WTC11 (cell line): ENCODE data around the gene EEFSEC. TPM values are rescaled to one million over a fixed set of nuclear protein-coding genes. Genes with fewer than 3 reads are reported as not detected.

Experiments used
- ATAC-seq: fragments of 200-7000 bp; cut with Tn5 transposase; 2 replicates; pipeline ENCODE4 v1.10.0; 2021; ENCODE audit warnings: mild to moderate bottlenecking, moderate library complexity
- CTCF ChIA-PET: fragments of 300-600 bp; sonication (Branson Sonifier 250); formaldehyde crosslinking; loops from one replicate; lab custom pipeline; 2021; ENCODE audit warnings: antibody characterized with exemption; lab: Charles Lee
- POLR2A ChIA-PET: fragments of 350-600 bp; sonication (Branson Sonifier 250); formaldehyde crosslinking; loops from one replicate; lab custom pipeline; 2021; ENCODE audit warnings: antibody characterized with exemption; lab: Charles Lee
- DNase-seq: peaks from one replicate; pipeline ENCODE4 v3.0.0; 2021; ENCODE audit warnings: low spot score
- H3K27ac Mint-ChIP-seq: 2 replicates; pipeline ENCODE4 v1.8.0; 2021; ENCODE audit warnings: mixed read lengths
- H3K27me3 Mint-ChIP-seq: 2 replicates; pipeline ENCODE4 v1.8.0; 2021; ENCODE audit warnings: low read depth, mild to moderate bottlenecking, moderate library complexity, mixed read lengths
- H3K36me3 Mint-ChIP-seq: 2 replicates; pipeline ENCODE4 v1.8.0; 2021; ENCODE audit warnings: mixed read lengths
- H3K4me1 Mint-ChIP-seq: 2 replicates; pipeline ENCODE4 v1.8.0; 2022; ENCODE audit warnings: mixed read lengths
- H3K4me3 Mint-ChIP-seq: 2 replicates; pipeline ENCODE4 v1.8.0; 2021; ENCODE audit warnings: mild to moderate bottlenecking, moderate library complexity, mixed read lengths
- H3K9me3 Mint-ChIP-seq: 2 replicates; pipeline ENCODE4 v1.8.0; 2021; ENCODE audit warnings: mixed read lengths
- CBFB ChIP-seq: sonication (generic); formaldehyde crosslinking; IDR thresholded peaks from 2 replicates; pipeline ENCODE4 v1.8.1; 2022; ENCODE audit warnings: mild to moderate bottlenecking, low read depth, missing genetic modification reagents
- ESRRA ChIP-seq: sonication (generic); formaldehyde crosslinking; IDR thresholded peaks from 2 replicates; pipeline ENCODE4 v1.8.1; 2022; ENCODE audit warnings: mild to moderate bottlenecking, missing genetic modification reagents, borderline replicate concordance
- GTF2I ChIP-seq: fragments of 250-450 bp; sonication (Bioruptor Pico); conservative IDR thresholded peaks from 2 replicates; pipeline ENCODE4 v1.4.0; 2021; ENCODE audit warnings: mild to moderate bottlenecking
- KAT7 ChIP-seq: sonication (generic); formaldehyde crosslinking; IDR thresholded peaks from 2 replicates; pipeline ENCODE4 v1.8.1; 2023; ENCODE audit warnings: missing genetic modification reagents, mild to moderate bottlenecking, borderline replicate concordance
- MYBL2 ChIP-seq: sonication (generic); formaldehyde crosslinking; IDR thresholded peaks from 2 replicates; pipeline ENCODE4 v1.8.1; 2023; ENCODE audit warnings: mild to moderate bottlenecking, moderate library complexity, missing genetic modification reagents
- NR1H2 ChIP-seq: sonication (generic); formaldehyde crosslinking; IDR thresholded peaks from 2 replicates; pipeline ENCODE4 v1.9.0; 2021; ENCODE audit warnings: mild to moderate bottlenecking, moderate library complexity, missing genetic modification reagents
- NR3C1 ChIP-seq: sonication (generic); formaldehyde crosslinking; conservative IDR thresholded peaks from 2 replicates; pipeline ENCODE4 v1.8.1; 2023; ENCODE audit warnings: low read depth, mild to moderate bottlenecking, missing genetic modification reagents
- SMAD3 ChIP-seq: sonication (generic); formaldehyde crosslinking; IDR thresholded peaks from 2 replicates; pipeline ENCODE4 v1.8.0; 2022; ENCODE audit warnings: missing genetic modification reagents, mild to moderate bottlenecking, borderline replicate concordance
- SOX15 ChIP-seq: fragments of 250-450 bp; sonication (Bioruptor Pico); IDR thresholded peaks from 2 replicates; pipeline ENCODE4 v1.9.0; 2021; ENCODE audit warnings: mild to moderate bottlenecking
- TEAD1 ChIP-seq: sonication (generic); formaldehyde crosslinking; IDR thresholded peaks from 2 replicates; pipeline ENCODE4 v1.8.0; 2022; ENCODE audit warnings: mild to moderate bottlenecking, missing genetic modification reagents
- ZNF423 ChIP-seq: fragments of 250-450 bp; sonication (Bioruptor Pico); IDR thresholded peaks from 2 replicates; pipeline ENCODE4 v2.1.2; 2022; ENCODE audit warnings: mild to moderate bottlenecking, moderate library complexity
- ZNF671 ChIP-seq: fragments of 250-450 bp; sonication (Bioruptor Pico); IDR thresholded peaks from 2 replicates; pipeline ENCODE4 v1.8.0; 2021; ENCODE audit warnings: mild to moderate bottlenecking
- total RNA-seq: library from RNA; stranded (reverse); gene quantifications from 3 replicates; pipeline ENCODE4 v1.2.3, GENCODE V29; 2021
- TF ChIP-seq, protein P1 (sequence below): sonication (generic); formaldehyde crosslinking; IDR thresholded peaks from 2 replicates; pipeline ENCODE4 v1.8.1; 2023; ENCODE audit warnings: mild to moderate bottlenecking, missing genetic modification reagents, moderate library complexity
- TF ChIP-seq, protein P2 (sequence below): sonication (generic); formaldehyde crosslinking; conservative IDR thresholded peaks from 2 replicates; pipeline ENCODE4 v1.8.1; 2022; ENCODE audit warnings: mild to moderate bottlenecking, missing genetic modification reagents
- TF ChIP-seq, protein P3 (sequence below): sonication (generic); formaldehyde crosslinking; IDR thresholded peaks from 2 replicates; pipeline ENCODE4 v1.8.1; 2023; ENCODE audit warnings: mild to moderate bottlenecking, missing genetic modification reagents, moderate library complexity
- TF ChIP-seq, protein P4 (sequence below): fragments of 250-450 bp; sonication (Bioruptor Pico); conservative IDR thresholded peaks from 2 replicates; pipeline ENCODE4 v1.9.0; 2021; ENCODE audit warnings: mild to moderate bottlenecking
- TF ChIP-seq, protein P5 (sequence below): sonication (generic); formaldehyde crosslinking; IDR thresholded peaks from 2 replicates; pipeline ENCODE4 v1.8.1; 2023; ENCODE audit warnings: mild to moderate bottlenecking, missing genetic modification reagents
- TF ChIP-seq, protein P6 (sequence below): sonication (generic); formaldehyde crosslinking; IDR thresholded peaks from 2 replicates; pipeline ENCODE4 v1.8.0; 2023; ENCODE audit warnings: missing genetic modification reagents

The EEFSEC gene
- total RNA-seq, 1 experiment from 2014 or later = 13.7 TPM

DNA sequence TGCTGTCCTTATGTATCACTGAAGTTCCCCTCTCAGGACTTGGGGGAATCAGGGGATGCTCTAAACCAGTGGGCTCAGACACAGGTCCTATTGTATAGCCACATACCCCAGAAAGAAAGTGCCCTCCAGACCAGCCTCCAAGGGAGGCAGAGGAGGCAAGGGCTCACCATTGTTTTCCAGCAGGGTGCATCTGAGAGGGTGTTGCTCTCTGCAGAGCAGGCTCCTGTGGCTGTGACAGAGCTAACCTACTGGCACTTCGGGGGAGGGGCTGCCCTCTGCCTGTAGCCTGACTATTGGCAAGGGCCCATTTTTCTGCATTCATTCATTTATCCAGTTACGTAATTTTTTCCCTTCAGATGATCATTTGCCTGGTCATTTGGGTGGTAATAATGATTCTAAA, 39.9 kb downstream of the EEFSEC start:
- Mint-ChIP-seq H3K4me3 (no peak overlapping the region), H3K27me3 (no peaks in the 10 kb centered on the region), H3K4me1 (peaks cover 37% of the 10 kb centered on the region), H3K9me3 (no peaks in the 10 kb centered on the region), H3K27ac (no peak overlapping the region), H3K36me3 (no peaks in the 10 kb centered on the region)
- ATAC-seq (no peak; the same call in 1 of the 2 replicates), DNase-seq (no peak)
- ChIA-PET POLR2A (no interaction called here), CTCF (interaction anchor here (1.2 to 2.5 kb wide), 2 partner anchors 13 to 32 kb away, joined by 5 to 7 read pairs; no protein-coding TSS in a partner anchor)
- TF ChIP-seq ZNF423 (CRISPR knock-in tag) (peak; percentile 31; the same call in 1 of the 2 replicates), ZNF671 (CRISPR knock-in tag) (no peak)
- TF ChIP-seq, protein P1, sequence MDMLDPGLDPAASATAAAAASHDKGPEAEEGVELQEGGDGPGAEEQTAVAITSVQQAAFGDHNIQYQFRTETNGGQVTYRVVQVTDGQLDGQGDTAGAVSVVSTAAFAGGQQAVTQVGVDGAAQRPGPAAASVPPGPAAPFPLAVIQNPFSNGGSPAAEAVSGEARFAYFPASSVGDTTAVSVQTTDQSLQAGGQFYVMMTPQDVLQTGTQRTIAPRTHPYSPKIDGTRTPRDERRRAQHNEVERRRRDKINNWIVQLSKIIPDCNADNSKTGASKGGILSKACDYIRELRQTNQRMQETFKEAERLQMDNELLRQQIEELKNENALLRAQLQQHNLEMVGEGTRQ (CRISPR knock-in tag) = no peak

DNA sequence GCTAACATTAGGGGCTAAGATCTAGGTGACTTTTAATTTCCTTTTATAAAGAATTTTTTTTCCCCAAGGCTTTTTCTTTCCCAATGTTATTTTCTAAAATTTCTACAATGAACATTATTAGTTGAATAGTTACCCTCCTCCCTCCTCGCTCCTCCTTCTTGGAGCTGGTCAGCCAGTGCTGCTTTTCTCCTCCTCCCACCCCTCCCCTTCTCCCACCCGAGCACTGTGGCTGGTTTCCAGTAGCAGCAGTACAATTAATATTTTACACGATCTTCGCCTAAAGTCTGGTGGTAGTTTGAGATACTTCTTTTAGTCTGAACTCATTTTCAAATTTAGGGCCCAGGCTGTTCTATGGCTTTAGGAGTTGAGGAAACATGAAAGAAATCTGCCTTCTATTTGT, 41.6 kb downstream of the EEFSEC start:
- DNase-seq = no peak
- Mint-ChIP-seq H3K4me1 (peaks cover 43% of the 10 kb centered on the region), H3K27me3 (no peaks in the 10 kb centered on the region), H3K9me3 (no peaks in the 10 kb centered on the region), H3K36me3 (no peaks in the 10 kb centered on the region), H3K27ac (no peak overlapping the region), H3K4me3 (no peak overlapping the region)
- no peak for ATAC-seq
- no peak for TF ChIP-seq GTF2I (CRISPR knock-in tag)
- TF ChIP-seq, protein P2, sequence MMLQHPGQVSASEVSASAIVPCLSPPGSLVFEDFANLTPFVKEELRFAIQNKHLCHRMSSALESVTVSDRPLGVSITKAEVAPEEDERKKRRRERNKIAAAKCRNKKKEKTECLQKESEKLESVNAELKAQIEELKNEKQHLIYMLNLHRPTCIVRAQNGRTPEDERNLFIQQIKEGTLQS (CRISPR knock-in tag) = no peak
- TF ChIP-seq, protein P3, sequence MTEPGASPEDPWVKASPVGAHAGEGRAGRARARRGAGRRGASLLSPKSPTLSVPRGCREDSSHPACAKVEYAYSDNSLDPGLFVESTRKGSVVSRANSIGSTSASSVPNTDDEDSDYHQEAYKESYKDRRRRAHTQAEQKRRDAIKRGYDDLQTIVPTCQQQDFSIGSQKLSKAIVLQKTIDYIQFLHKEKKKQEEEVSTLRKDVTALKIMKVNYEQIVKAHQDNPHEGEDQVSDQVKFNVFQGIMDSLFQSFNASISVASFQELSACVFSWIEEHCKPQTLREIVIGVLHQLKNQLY (CRISPR knock-in tag) = no peak
- no peak for TF ChIP-seq CBFB (CRISPR knock-in tag)
- TF ChIP-seq TEAD1 = no peak
- TF ChIP-seq, protein P4, sequence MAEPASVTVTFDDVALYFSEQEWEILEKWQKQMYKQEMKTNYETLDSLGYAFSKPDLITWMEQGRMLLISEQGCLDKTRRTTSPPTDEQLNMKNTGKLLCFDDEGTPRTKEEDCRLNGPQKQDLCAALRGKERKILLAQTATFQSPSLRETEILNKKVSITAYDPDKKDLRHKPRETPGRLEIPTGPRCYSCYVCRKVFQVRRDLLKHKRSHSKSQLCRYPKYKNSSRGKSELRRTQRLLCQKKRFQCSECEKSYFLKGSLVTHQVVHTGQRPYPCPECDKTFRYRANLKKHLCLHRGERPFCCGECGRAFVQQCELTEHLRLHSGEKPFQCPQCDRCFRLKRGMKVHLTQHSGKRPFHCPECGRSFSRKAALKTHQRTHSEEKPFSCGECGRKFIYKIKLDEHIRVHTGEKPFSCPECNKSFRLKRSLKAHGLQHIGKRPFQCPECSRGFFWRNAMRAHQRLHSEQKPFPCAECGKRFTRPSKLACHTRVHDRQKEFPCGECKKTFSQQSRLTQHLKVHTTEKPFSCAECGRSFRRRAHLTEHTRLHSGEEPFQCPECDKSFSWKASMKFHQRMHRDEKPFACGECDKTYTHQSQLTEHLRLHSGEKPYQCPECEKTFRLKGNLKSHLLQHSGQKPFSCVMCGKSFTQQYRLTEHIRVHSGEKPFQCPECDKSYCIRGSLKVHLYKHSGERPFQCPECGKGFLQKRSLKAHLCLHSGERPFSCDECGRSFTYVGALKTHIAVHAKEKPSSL = no peak
- TF ChIP-seq, protein P1 (CRISPR knock-in tag) = no peak
- TF ChIP-seq NR1H2 = no peak
- TF ChIP-seq KAT7 = no peak
- TF ChIP-seq, protein P5, sequence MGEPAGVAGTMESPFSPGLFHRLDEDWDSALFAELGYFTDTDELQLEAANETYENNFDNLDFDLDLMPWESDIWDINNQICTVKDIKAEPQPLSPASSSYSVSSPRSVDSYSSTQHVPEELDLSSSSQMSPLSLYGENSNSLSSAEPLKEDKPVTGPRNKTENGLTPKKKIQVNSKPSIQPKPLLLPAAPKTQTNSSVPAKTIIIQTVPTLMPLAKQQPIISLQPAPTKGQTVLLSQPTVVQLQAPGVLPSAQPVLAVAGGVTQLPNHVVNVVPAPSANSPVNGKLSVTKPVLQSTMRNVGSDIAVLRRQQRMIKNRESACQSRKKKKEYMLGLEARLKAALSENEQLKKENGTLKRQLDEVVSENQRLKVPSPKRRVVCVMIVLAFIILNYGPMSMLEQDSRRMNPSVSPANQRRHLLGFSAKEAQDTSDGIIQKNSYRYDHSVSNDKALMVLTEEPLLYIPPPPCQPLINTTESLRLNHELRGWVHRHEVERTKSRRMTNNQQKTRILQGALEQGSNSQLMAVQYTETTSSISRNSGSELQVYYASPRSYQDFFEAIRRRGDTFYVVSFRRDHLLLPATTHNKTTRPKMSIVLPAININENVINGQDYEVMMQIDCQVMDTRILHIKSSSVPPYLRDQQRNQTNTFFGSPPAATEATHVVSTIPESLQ = no peak
- no peak for TF ChIP-seq SOX15 (CRISPR knock-in tag)
- TF ChIP-seq ZNF423 (CRISPR knock-in tag) = no peak
- no peak for TF ChIP-seq NR3C1
- TF ChIP-seq, protein P6, sequence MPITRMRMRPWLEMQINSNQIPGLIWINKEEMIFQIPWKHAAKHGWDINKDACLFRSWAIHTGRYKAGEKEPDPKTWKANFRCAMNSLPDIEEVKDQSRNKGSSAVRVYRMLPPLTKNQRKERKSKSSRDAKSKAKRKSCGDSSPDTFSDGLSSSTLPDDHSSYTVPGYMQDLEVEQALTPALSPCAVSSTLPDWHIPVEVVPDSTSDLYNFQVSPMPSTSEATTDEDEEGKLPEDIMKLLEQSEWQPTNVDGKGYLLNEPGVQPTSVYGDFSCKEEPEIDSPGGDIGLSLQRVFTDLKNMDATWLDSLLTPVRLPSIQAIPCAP (CRISPR knock-in tag) = no peak
- no peak for TF ChIP-seq ESRRA (CRISPR knock-in tag)
- TF ChIP-seq SMAD3 (CRISPR knock-in tag) = no peak
- TF ChIP-seq MYBL2 (CRISPR knock-in tag) = no peak
- ChIA-PET POLR2A (no interaction called here), CTCF (interaction anchor here (0.7 to 2.5 kb wide), 4 partner anchors 14 to 414 kb away, joined by 3 to 7 read pairs (median 4); no protein-coding TSS in a partner anchor)
